Gastrocnemius medialis (tissue), 4 donors: ENCODE data around the gene XG. TPM values are rescaled to one million over a fixed set of nuclear protein-coding genes. Genes with fewer than 3 reads are reported as not detected.
"Not testable (repeated sequence)": the region's sequence is repeated elsewhere in the genome, so short reads cannot be mapped to it uniquely, and the experiment has no call there.

ENCODE experiments used
- ATAC-seq, 2 donors: fragments of 150-250 bp; one replicate each; pipeline ENCODE4 v1.9.1; 2016
- DNase-seq, 2 donors: peaks; one replicate each; pipeline ENCODE4 v3.0.0-alpha.2; 2019
- H3K27ac ChIP-seq, 4 donors: fragments of 200-600 bp; sonication (generic); 1 replicate in 1 of 4; 2 replicates in 3 of 4; pipeline ENCODE4 v1.5.1; 2016 to 2018; ENCODE audit warnings: mild to moderate bottlenecking in 2 of 4, moderate library complexity in 1 of 4
- H3K27me3 ChIP-seq, 3 donors: fragments of 200-600 bp; sonication (generic) in 2 of 3; 1 replicate in 1 of 3; 2 replicates in 2 of 3; pipeline versions ENCODE4 v1.5.1 to v1.6.0; 2016 to 2019; ENCODE audit warnings: mild to moderate bottlenecking in 1 of 3, moderate library complexity in 1 of 3
- H3K36me3 ChIP-seq, 2 donors: fragments of 200-600 bp; sonication (generic) in 1 of 2; one replicate each; pipeline ENCODE4 v1.5.1; 2017 to 2018
- H3K4me1 ChIP-seq, 2 donors: fragments of 200-600 bp; sonication (generic) in 1 of 2; one replicate each; pipeline ENCODE4 v1.5.1; 2016 to 2017; ENCODE audit warnings: mild to moderate bottlenecking in 2 of 2
- H3K4me3 ChIP-seq, 4 donors: fragments of 200-600 bp; sonication (generic) in 3 of 4; 1 replicate in 1 of 4; 2 replicates in 3 of 4; pipeline ENCODE4 v1.5.1; 2016 to 2019; ENCODE audit warnings: mild to moderate bottlenecking in 2 of 4
- H3K9me3 ChIP-seq, 3 donors: fragments of 200-600 bp; sonication (generic) in 2 of 3; 1 replicate in 1 of 3; 2 replicates in 2 of 3; pipeline ENCODE4 v1.5.1; 2016 to 2019
- CTCF ChIP-seq, 5 experiments: fragments of 450-650 bp in 3 of 5; fragments of 200-600 bp in 2 of 5; sonication (generic) in 2 of 5; IDR thresholded peaks in 4 of 5; conservative IDR thresholded peaks in 1 of 5; 1 replicate in 4 of 5; 2 replicates in 1 of 5; pipeline ENCODE4 v1.5.1; 2016 to 2019; ENCODE audit warnings: antibody characterized with exemption in 5 of 5, mild to moderate bottlenecking in 3 of 5, moderate library complexity in 3 of 5
- POLR2A ChIP-seq, 2 donors: fragments of 450-650 bp; IDR thresholded peaks; one replicate each; pipeline ENCODE4 v1.6.1; 2017; ENCODE audit warnings: antibody characterized with exemption in 2 of 2, mild to moderate bottlenecking in 2 of 2, moderate library complexity in 2 of 2
- in situ Hi-C, 4 donors: fragments of 200-750 bp; cut with MboI; loops; one replicate each; pipeline versions ENCODE4 v1.15.0 to v1.8.0; 2017; ENCODE audit warnings: low sequenced_read_pairs in 4 of 4
- intact Hi-C: fragments of 100-400 bp; cut with DNase I; formaldehyde crosslinking; loops from one replicate; pipeline ENCODE4 v1.15.1; 2023; ENCODE audit warnings: low total_unique reads
- total RNA-seq, 4 donors: library from RNA; depleted of rRNA; stranded (reverse); fragments of >200 nt; gene quantifications; one replicate each; pipeline versions ENCODE4 v1.1.0 to v1.2.3, GENCODE V29; 2016

The XG gene
- total RNA-seq, 4 donors from 2014 or later, result 0.97 to 2.4 (median 1.9) TPM

- Histone ChIP-seq H3K9me3 (no peaks in the 10 kb centered on the region), H3K4me3 (no peak overlapping the region), H3K27me3 (no peaks in the 10 kb centered on the region), H3K36me3 (no peaks in the 10 kb centered on the region), H3K27ac (no peak overlapping the region), H3K4me1 (no peaks in the 10 kb centered on the region)
- in situ Hi-C loops (no loop called here), intact Hi-C loops (no loop called here)
- no peak for ATAC-seq
- TF ChIP-seq POLR2A (IDR thresholded peaks at IDR 0.05) (no peak), CTCF (IDR thresholded peaks at IDR 0.05 in 4 of 5, conservative IDR thresholded peaks at IDR 0.05 in 1 of 5) (no peak)
- DNase-seq, result no peak
Observed at GRCh38 chrX:2785538-2785937, 33.7 kb downstream of the XG start.

GRCh38 chrX:2788980-2789379 lies 37.1 kb downstream of the XG start:
- Histone ChIP-seq H3K9me3 (no peaks in the 10 kb centered on the region), H3K4me3 (no peak overlapping the region), H3K4me1 (no peaks in the 10 kb centered on the region), H3K27ac (no peak overlapping the region), H3K27me3 (no peaks in the 10 kb centered on the region), H3K36me3 (no peaks in the 10 kb centered on the region)
- DNase-seq (no peak), ATAC-seq (no peak)
- in situ Hi-C loops, result no loop called here
- no peak for TF ChIP-seq POLR2A (IDR thresholded peaks at IDR 0.05)
- no peak for TF ChIP-seq CTCF (IDR thresholded peaks at IDR 0.05 in 4 of 5, conservative IDR thresholded peaks at IDR 0.05 in 1 of 5)
- intact Hi-C loops, result no loop called here

- H3K27ac ChIP-seq, result no peak overlapping the region
Observed at GRCh38 chrX:2789569-2789968, 37.7 kb downstream of the XG start.

GRCh38 chrX:2793752-2794151 lies 41.9 kb downstream of the XG start:
- H3K4me3 ChIP-seq, result no peak overlapping the region
- DNase-seq, result no peak
- in situ Hi-C loops (no loop called here), intact Hi-C loops (no loop called here)
- H3K4me1 ChIP-seq, result no peaks in the 10 kb centered on the region
- no peak for ATAC-seq
- no peaks in the 10 kb centered on the region for H3K27me3 ChIP-seq
- H3K27ac ChIP-seq, result no peak overlapping the region
- no peaks in the 10 kb centered on the region for H3K36me3 ChIP-seq
- TF ChIP-seq POLR2A (IDR thresholded peaks at IDR 0.05) (no peak), CTCF (IDR thresholded peaks at IDR 0.05 in 4 of 5, conservative IDR thresholded peaks at IDR 0.05 in 1 of 5) (no peak)
- no peaks in the 10 kb centered on the region for H3K9me3 ChIP-seq

More at GRCh38 chrX:2789569-2789968, 37.7 kb downstream of the XG start:
- Histone ChIP-seq H3K4me1 (no peaks in the 10 kb centered on the region), H3K9me3 (no peaks in the 10 kb centered on the region), H3K4me3 (no peak overlapping the region), H3K36me3 (no peaks in the 10 kb centered on the region), H3K27me3 (no peaks in the 10 kb centered on the region)
- no peak for TF ChIP-seq CTCF (IDR thresholded peaks at IDR 0.05 in 4 of 5, conservative IDR thresholded peaks at IDR 0.05 in 1 of 5)
- TF ChIP-seq POLR2A (IDR thresholded peaks at IDR 0.05), result no peak
- ATAC-seq, result no peak
- no peak for DNase-seq
- intact Hi-C loops, result no loop called here
- in situ Hi-C loops, result no loop called here

- DNase-seq (no peak), ATAC-seq (no peak)
- in situ Hi-C loops (no loop called here), intact Hi-C loops (no loop called here)
- no peak for TF ChIP-seq POLR2A (IDR thresholded peaks at IDR 0.05)
- no peak for TF ChIP-seq CTCF (IDR thresholded peaks at IDR 0.05 in 4 of 5, conservative IDR thresholded peaks at IDR 0.05 in 1 of 5)
- no peaks in the 10 kb centered on the region for H3K9me3 ChIP-seq
- H3K4me3 ChIP-seq, result no peak overlapping the region
- no peaks in the 10 kb centered on the region for H3K36me3 ChIP-seq
- H3K27ac ChIP-seq, result no peak overlapping the region
- H3K27me3 ChIP-seq, result no peaks in the 10 kb centered on the region
- H3K4me1 ChIP-seq, result no peaks in the 10 kb centered on the region
Observed at GRCh38 chrX:2794336-2794735, 42.5 kb downstream of the XG start.

GRCh38 chrX:2796808-2797207 lies 45.0 kb downstream of the XG start:
- ATAC-seq, DNase-seq, H3K9me3 ChIP-seq, H3K36me3 ChIP-seq, H3K4me1 ChIP-seq, intact Hi-C loops, in situ Hi-C loops, H3K27me3 ChIP-seq, H3K27ac ChIP-seq, H3K4me3 ChIP-seq: not testable (repeated sequence)
